ENCODE data around the gene HEXIM2.

- TF ChIP-seq TAF1 (IDR thresholded peaks at IDR 0.05; ENCODE audit: borderline replicate concordance, insufficient read depth, low read length), result no peak
- TF ChIP-seq POLR2AphosphoS5 (IDR thresholded peaks at IDR 0.05; ENCODE audit: low read depth, low read length), result no peak
- TF ChIP-seq REST (IDR thresholded peaks at IDR 0.05; ENCODE audit: insufficient read depth in 1 of 2, low read depth in 2 of 2, low read length in 2 of 2), result no peak
- no peak for TF ChIP-seq SIN3A (IDR thresholded peaks at IDR 0.05; ENCODE audit: borderline replicate concordance, insufficient read depth, low read length)
These were observed 45.8 kb upstream of the HEXIM2 start for GRCh38 chr17:45115871-45116270.
